ENCODE results near the gene NUP58.

Gene NUP58

DNA sequence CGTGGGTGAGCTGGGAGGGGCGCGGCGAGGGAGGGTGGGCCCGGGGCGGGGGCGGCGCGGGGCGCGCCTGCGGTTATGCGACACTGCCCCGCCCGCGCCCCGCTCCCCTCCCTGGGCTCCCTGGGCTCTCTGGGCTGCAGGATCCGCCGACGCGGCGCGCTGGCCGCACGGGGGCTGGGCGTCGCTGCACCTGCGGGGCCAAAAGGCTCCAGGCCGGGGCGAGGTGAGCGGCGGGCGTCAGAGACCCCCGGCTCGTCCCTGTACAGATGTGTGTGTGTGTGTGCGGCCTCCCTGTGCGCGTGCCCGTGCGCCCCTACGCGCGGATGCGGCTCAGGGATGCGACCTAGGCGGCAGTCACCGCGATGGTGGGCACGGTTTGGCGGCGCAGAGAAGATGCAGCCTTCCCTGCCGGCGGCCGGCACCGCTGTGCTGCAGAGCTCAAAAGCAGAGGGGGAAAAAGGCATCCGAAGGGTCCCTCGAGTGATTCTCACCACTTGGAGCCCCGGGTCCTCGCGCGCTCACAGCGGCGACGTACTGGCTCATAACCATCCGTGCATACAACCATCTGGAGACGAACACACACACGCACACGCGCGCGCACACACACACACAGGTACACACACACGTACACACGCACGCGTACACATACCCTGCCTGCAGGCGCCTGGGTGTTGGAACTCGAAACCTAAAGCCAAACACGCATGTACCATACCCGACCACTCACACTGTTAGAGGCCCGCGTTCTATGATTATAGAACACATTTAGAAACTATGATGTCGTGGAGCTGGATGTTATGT lies 71.1 kb downstream of the NUP58 start:
- Mint-ChIP-seq H3K9me3 (no peaks in the 10 kb centered on the region), H3K27me3 (ENCODE audit: low read depth, poor library complexity) (peaks cover 79% of the 10 kb centered on the region), H3K4me3 (peak overlapping the region; percentile 75), H3K27ac (no peak overlapping the region), H3K36me3 (ENCODE audit: low read depth) (no peaks in the 10 kb centered on the region), H3K4me1 (peaks cover 18% of the 10 kb centered on the region)
- DNase-seq: peak; percentile 67
- TF ChIP-seq, protein P1, sequence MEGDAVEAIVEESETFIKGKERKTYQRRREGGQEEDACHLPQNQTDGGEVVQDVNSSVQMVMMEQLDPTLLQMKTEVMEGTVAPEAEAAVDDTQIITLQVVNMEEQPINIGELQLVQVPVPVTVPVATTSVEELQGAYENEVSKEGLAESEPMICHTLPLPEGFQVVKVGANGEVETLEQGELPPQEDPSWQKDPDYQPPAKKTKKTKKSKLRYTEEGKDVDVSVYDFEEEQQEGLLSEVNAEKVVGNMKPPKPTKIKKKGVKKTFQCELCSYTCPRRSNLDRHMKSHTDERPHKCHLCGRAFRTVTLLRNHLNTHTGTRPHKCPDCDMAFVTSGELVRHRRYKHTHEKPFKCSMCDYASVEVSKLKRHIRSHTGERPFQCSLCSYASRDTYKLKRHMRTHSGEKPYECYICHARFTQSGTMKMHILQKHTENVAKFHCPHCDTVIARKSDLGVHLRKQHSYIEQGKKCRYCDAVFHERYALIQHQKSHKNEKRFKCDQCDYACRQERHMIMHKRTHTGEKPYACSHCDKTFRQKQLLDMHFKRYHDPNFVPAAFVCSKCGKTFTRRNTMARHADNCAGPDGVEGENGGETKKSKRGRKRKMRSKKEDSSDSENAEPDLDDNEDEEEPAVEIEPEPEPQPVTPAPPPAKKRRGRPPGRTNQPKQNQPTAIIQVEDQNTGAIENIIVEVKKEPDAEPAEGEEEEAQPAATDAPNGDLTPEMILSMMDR (IDR thresholded peaks at IDR 0.05): no peak

DNA sequence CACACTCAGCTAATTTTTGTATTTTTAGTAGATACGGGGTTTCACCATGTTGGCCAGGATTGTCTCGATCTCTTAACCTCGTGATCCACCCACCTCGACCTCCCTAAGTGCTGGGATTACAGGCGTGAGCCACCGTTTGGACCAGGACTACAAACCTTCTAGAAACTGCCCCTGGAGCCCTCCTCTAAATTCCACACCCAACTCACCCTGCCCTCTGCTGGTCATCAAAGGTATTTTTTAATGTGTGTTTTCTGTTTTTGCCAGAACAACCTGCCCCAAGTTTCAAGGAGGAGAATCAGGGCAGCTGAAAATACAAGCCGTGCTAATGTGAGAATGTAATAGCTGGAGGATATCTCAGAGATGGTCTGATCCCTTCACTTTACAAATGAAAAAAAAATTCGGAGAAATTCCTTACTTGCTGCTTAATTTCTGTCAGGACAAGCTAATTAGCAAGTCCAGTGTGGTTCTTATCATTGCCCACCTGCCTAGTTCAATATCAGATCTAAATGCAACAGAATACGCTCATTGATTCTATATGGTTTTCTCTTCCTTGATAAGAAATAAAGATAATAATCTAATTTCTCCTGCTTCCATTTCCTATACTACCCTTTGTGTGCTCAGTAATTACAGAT lies 74.4 kb downstream of the NUP58 start:
- no peaks in the 10 kb centered on the region for H3K9me3 Mint-ChIP-seq
- TF ChIP-seq, protein P1 (IDR thresholded peaks at IDR 0.05): peak; percentile 61
- no peak overlapping the region for H3K4me3 Mint-ChIP-seq
- H3K36me3 Mint-ChIP-seq (ENCODE audit: low read depth): no peaks in the 10 kb centered on the region
- H3K27ac Mint-ChIP-seq: no peak overlapping the region
- peaks cover 18% of the 10 kb centered on the region for H3K4me1 Mint-ChIP-seq
- DNase-seq: peak; percentile 31
- peaks cover 50% of the 10 kb centered on the region for H3K27me3 Mint-ChIP-seq (ENCODE audit: low read depth, poor library complexity)

DNA sequence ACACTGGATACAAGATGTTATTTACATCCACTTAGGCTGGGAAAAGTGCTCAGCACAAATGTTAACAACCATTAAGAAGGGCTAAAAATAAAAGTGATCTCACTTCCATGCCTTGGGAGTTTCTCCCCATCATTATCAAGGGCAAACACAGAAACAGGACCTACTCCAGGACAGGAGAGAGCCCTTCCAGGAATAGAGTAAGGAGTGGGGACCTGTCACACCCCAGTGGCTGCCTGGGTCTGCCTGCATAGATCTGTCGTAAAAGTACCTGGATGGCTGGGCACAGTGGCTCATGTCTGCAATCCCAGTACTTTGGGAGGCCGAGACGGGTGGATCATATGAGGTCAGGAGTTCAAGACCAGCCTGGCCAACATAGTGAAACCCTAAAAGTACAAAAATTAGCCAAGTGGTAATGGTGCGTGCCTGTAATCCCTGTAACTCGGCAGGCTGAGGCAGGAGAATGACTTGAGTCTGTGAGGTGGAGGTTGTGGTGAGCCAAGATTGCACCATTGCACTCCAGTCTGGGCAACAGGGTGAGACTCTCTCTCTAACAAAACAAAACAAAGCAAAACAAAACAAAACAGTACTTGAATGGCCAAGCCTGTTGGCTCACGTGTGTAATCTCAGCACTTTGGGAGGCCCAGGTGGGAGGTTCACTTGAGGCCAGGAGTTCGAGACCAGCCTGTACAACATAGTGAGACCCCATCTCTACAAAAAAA lies 76.0 kb downstream of the NUP58 start:
- peaks cover 40% of the 10 kb centered on the region for H3K27me3 Mint-ChIP-seq (ENCODE audit: low read depth, poor library complexity)
- TF ChIP-seq, protein P1 (IDR thresholded peaks at IDR 0.05): no peak
- no peak overlapping the region for H3K27ac Mint-ChIP-seq
- H3K4me1 Mint-ChIP-seq: peaks cover 13% of the 10 kb centered on the region
- H3K36me3 Mint-ChIP-seq (ENCODE audit: low read depth): no peaks in the 10 kb centered on the region
- no peak overlapping the region for H3K4me3 Mint-ChIP-seq
- DNase-seq: no peak
- no peaks in the 10 kb centered on the region for H3K9me3 Mint-ChIP-seq

DNA sequence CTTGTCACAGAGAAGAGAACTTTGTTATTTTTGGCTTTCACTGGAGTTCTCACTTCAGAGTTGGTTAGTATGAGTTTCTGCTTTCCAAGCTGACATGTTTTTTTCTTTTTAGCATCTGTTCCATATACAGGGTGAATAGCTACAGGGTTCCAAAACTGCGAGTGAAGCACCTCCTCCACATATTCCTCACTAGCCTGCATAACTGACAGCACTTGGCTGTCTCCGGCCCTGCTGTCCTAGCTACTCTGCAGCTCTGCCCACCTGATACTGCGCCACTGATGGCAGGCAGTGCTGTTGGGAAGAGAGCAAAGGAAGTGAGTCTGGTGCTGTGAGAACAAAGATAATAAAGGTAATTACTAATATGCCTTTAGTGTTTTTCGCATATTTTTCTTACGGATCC lies 77.1 kb downstream of the NUP58 start:
- Mint-ChIP-seq H3K27ac (no peak overlapping the region), H3K27me3 (ENCODE audit: low read depth, poor library complexity) (peaks cover 28% of the 10 kb centered on the region), H3K36me3 (ENCODE audit: low read depth) (no peaks in the 10 kb centered on the region), H3K9me3 (peaks cover 6% of the 10 kb centered on the region), H3K4me1 (peaks cover 8% of the 10 kb centered on the region), H3K4me3 (no peak overlapping the region)
- TF ChIP-seq, protein P1 (IDR thresholded peaks at IDR 0.05): no peak
- no peak for DNase-seq

DNA sequence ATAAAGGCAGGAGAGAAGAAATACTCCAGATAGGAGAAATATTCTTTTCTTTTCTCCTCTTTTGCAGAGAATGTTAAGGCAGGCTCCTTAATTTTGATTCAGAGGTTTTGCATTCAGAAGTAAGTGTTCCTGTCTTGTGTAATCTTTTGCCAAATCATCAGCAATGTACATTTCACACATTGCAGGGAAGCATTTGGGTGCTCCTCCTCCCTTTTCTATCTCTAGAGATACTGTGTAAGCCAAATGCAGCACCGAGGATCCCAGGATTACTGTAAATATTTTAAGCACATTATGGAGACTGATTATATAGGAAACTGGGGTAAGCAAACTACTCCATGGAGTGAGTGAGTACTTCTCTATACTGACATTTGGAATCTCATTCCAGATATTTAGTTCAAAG lies 77.6 kb downstream of the NUP58 start:
- no peak for DNase-seq
- peaks cover 9% of the 10 kb centered on the region for H3K9me3 Mint-ChIP-seq
- H3K4me3 Mint-ChIP-seq: no peak overlapping the region
- peaks cover 9% of the 10 kb centered on the region for H3K4me1 Mint-ChIP-seq
- no peak overlapping the region for H3K27ac Mint-ChIP-seq
- H3K27me3 Mint-ChIP-seq (ENCODE audit: low read depth, poor library complexity): peaks cover 24% of the 10 kb centered on the region
- TF ChIP-seq, protein P1 (IDR thresholded peaks at IDR 0.05): no peak
- no peaks in the 10 kb centered on the region for H3K36me3 Mint-ChIP-seq (ENCODE audit: low read depth)
